ENCODE measurements around the gene HFE. TPM values are rescaled to one million over a fixed set of nuclear protein-coding genes. Genes with fewer than 3 reads are reported as not detected.
A peak's percentile ranks its signal among the peaks of the same experiment; 100 is the strongest.

HFE gene
- polyA plus RNA-seq, 3 donors, result 13.5 to 16.1 (median 14.1) TPM

- 100% methylated on average over 3 of the region's 5 CpGs for WGBS (ENCODE audit: insufficient coverage)
- intact Hi-C loops (cut with micrococcal nuclease), result no loop called here
- H3K27ac ChIP-seq (ENCODE audit: low read depth in 1 of 2, low read length in 2 of 2), result no peak overlapping the region
Measured at GRCh38 chr6:26115226-26115625, 28.0 kb downstream of the HFE start.

GRCh38 chr6:26116267-26116666 is 29.0 kb downstream of the HFE start:
- Histone ChIP-seq H3K4me1 (ENCODE audit: control insufficient read depth in 1 of 2, insufficient read depth in 2 of 2, low read length in 2 of 2) (no peaks in the 10 kb centered on the region), H3K36me3 (replicated peaks in 1 of 2; ENCODE audit: control insufficient read depth in 1 of 2, insufficient read depth in 2 of 2, low read length in 2 of 2) (no peaks in the 10 kb centered on the region), H3K4me3 (replicated peaks in 1 of 3; ENCODE audit: low read depth in 2 of 3, low read length in 3 of 3) (no peak overlapping the region), H3K27me3 (ENCODE audit: control insufficient read depth in 2 of 2, insufficient read depth in 2 of 2, low read length in 2 of 2) (no peaks in the 10 kb centered on the region), H3K9me3 (replicated peaks in 1 of 2; ENCODE audit: control insufficient read depth in 1 of 2, insufficient read depth in 1 of 2, low read length in 2 of 2) (no peaks in the 10 kb centered on the region), H3K79me2 (ENCODE audit: insufficient read depth, low read length) (no peaks in the 10 kb centered on the region), H4K20me1 (ENCODE audit: insufficient read depth, low read length) (no peaks in the 10 kb centered on the region), H3K4me2 (replicated peaks; ENCODE audit: extremely low read depth, low read length, poor library complexity, severe bottlenecking) (no peak overlapping the region), H3K9ac (ENCODE audit: insufficient read depth, low read length, poor library complexity, severe bottlenecking) (no peak overlapping the region), H2AFZ (ENCODE audit: insufficient read depth, low read depth, low read length, poor library complexity, severe bottlenecking) (no peak overlapping the region), H3K27ac (ENCODE audit: low read depth in 1 of 2, low read length in 2 of 2) (no peak overlapping the region)
- intact Hi-C loops (cut with micrococcal nuclease), result loop anchor here in 1 of 2 donors (1.0 kb wide), 1 partner anchor 9 kb away; no protein-coding TSS in a partner anchor
- Mint-ChIP-seq H3K4me1 (peaks cover 7% of the 10 kb centered on the region), H3K27me3 (ENCODE audit: low read depth in 3 of 3) (peaks cover 1 to 3% (median 2%) of the 10 kb centered on the region in 3 donors), H3K4me3 (no peak overlapping the region), H3K36me3 (peaks cover 0 to 9% of the 10 kb centered on the region in 2 donors), H3K27ac (no peak overlapping the region), H3K9me3 (peaks cover 0 to 3% (median 0%) of the 10 kb centered on the region in 7 donors)
- no peak for DNase-seq
- WGBS (ENCODE audit: insufficient coverage), result 100% methylated on average over 1 of the region's 4 CpGs
- no peak for TF ChIP-seq CTCF (IDR thresholded peaks at IDR 0.05)

More at GRCh38 chr6:26115226-26115625, 28.0 kb downstream of the HFE start:
- no peak for TF ChIP-seq CTCF (IDR thresholded peaks at IDR 0.05)
- Mint-ChIP-seq H3K4me1 (peaks cover 2% of the 10 kb centered on the region), H3K27ac (peak overlapping the region in 1 of 7 donors; percentile 18), H3K27me3 (ENCODE audit: low read depth in 3 of 3) (peaks cover 1 to 3% (median 2%) of the 10 kb centered on the region in 3 donors), H3K36me3 (peaks cover 0 to 4% of the 10 kb centered on the region in 2 donors), H3K9me3 (peaks cover 0 to 3% (median 0%) of the 10 kb centered on the region in 7 donors), H3K4me3 (no peak overlapping the region)
- H3K4me3 ChIP-seq (replicated peaks in 1 of 3; ENCODE audit: low read depth in 2 of 3, low read length in 3 of 3), result no peak overlapping the region
- H3K4me1 ChIP-seq (ENCODE audit: control insufficient read depth in 1 of 2, insufficient read depth in 2 of 2, low read length in 2 of 2), result no peaks in the 10 kb centered on the region
- H3K9me3 ChIP-seq (replicated peaks in 1 of 2; ENCODE audit: control insufficient read depth in 1 of 2, insufficient read depth in 1 of 2, low read length in 2 of 2), result no peaks in the 10 kb centered on the region
- no peak overlapping the region for H3K4me2 ChIP-seq (replicated peaks; ENCODE audit: extremely low read depth, low read length, poor library complexity, severe bottlenecking)
- no peak overlapping the region for H2AFZ ChIP-seq (ENCODE audit: insufficient read depth, low read depth, low read length, poor library complexity, severe bottlenecking)
- H3K27me3 ChIP-seq (ENCODE audit: control insufficient read depth in 2 of 2, insufficient read depth in 2 of 2, low read length in 2 of 2), result no peaks in the 10 kb centered on the region
- H3K79me2 ChIP-seq (ENCODE audit: insufficient read depth, low read length), result no peaks in the 10 kb centered on the region
- H4K20me1 ChIP-seq (ENCODE audit: insufficient read depth, low read length), result no peaks in the 10 kb centered on the region
- no peaks in the 10 kb centered on the region for H3K36me3 ChIP-seq (replicated peaks in 1 of 2; ENCODE audit: control insufficient read depth in 1 of 2, insufficient read depth in 2 of 2, low read length in 2 of 2)
- no peak for DNase-seq
- H3K9ac ChIP-seq (ENCODE audit: insufficient read depth, low read length, poor library complexity, severe bottlenecking), result no peak overlapping the region

Data from CD14-positive monocyte (primary cell).